Measurements from ENCODE around the gene ADGRF1. TPM values are rescaled to one million over a fixed set of nuclear protein-coding genes. Genes with fewer than 3 reads are reported as not detected.
A peak's percentile ranks its signal among the peaks of the same experiment; 100 is the strongest.

The ADGRF1 gene
- total RNA-seq, 1 donor: not detected

- H3K4me3 ChIP-seq (ENCODE audit: low read depth, low read length): no peak overlapping the region
- no peak for TF ChIP-seq CTCF (IDR thresholded peaks at IDR 0.05; ENCODE audit: insufficient read depth, low read length)
- DNase-seq (ENCODE audit: low read depth): no peak
Measured at GRCh38 chr6:47009583-47009982, 32.5 kb downstream of the ADGRF1 start.

DNA sequence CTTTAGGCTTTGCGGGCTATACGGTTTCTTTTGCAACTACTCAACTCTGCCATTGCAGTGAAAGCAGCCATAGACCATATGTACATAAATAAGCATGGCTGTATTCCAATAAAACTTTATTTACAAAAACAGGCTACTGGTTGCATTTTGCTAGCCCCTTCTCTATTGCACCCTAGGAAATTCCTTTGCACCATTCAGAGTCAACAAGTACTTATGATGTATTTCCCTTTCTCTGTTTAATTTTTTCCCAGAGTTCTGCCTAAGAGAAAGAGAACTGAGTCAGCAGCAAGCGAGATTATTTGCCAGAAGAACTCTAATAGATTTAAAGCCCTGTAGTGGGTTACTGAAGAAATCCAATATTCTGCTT is 33.8 kb downstream of the ADGRF1 start:
- H3K4me3 ChIP-seq (ENCODE audit: low read depth, low read length): no peak overlapping the region
- no peak for DNase-seq (ENCODE audit: low read depth)
- no peak for TF ChIP-seq CTCF (IDR thresholded peaks at IDR 0.05; ENCODE audit: insufficient read depth, low read length)

- no peak overlapping the region for H3K4me3 ChIP-seq (ENCODE audit: low read depth, low read length)
- no peak for DNase-seq (ENCODE audit: low read depth)
- no peak for TF ChIP-seq CTCF (IDR thresholded peaks at IDR 0.05; ENCODE audit: insufficient read depth, low read length)
Measured at GRCh38 chr6:47007657-47008396, 34.3 kb downstream of the ADGRF1 start.

GRCh38 chr6:47005486-47005885 is 36.6 kb downstream of the ADGRF1 start:
- no peak for DNase-seq (ENCODE audit: low read depth)
- no peak overlapping the region for H3K4me3 ChIP-seq (ENCODE audit: low read depth, low read length)
- no peak for TF ChIP-seq CTCF (IDR thresholded peaks at IDR 0.05; ENCODE audit: insufficient read depth, low read length)

DNA sequence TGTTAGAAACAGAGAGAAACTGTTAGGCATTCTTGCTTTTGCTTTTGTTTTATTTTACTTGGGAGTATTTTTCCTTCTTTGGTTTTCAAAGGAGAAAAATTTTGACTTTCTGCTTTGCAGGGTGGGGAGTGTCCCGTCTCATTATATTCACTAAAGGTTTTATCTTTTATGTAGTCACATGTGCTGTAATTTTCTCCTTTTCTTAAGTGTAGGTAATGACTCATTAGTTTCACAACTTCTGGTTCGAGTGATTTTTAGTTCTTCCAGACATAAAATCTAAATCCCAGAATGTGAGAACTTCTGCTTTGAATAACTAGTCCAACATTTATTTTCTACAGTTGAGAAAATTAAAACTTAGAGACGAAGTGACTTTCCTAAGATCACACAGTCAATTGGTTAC is 37.7 kb downstream of the ADGRF1 start:
- H3K4me3 ChIP-seq (ENCODE audit: low read depth, low read length): no peak overlapping the region
- DNase-seq (ENCODE audit: low read depth): peak; percentile 21
- no peak for TF ChIP-seq CTCF (IDR thresholded peaks at IDR 0.05; ENCODE audit: insufficient read depth, low read length)

GRCh38 chr6:47000842-47001241 is 41.3 kb downstream of the ADGRF1 start:
- no peak overlapping the region for H3K4me3 ChIP-seq (ENCODE audit: low read depth, low read length)
- no peak for TF ChIP-seq CTCF (IDR thresholded peaks at IDR 0.05; ENCODE audit: insufficient read depth, low read length)
- no peak for DNase-seq (ENCODE audit: low read depth)
